Measurements from ENCODE around the gene RIMBP2. TPM values are rescaled to one million over a fixed set of nuclear protein-coding genes. Genes with fewer than 3 reads are reported as not detected.

The RIMBP2 gene
- total and polyA plus RNA-seq, 2 donors (not counting 1 experiment from before 2014, with no cell fraction given): 0.17 TPM; not detected in 1

- TF ChIP-seq EZH2 (IDR thresholded peaks at IDR 0.05; ENCODE audit: low read length, missing control alignments): no peak
- TF ChIP-seq, protein P1, sequence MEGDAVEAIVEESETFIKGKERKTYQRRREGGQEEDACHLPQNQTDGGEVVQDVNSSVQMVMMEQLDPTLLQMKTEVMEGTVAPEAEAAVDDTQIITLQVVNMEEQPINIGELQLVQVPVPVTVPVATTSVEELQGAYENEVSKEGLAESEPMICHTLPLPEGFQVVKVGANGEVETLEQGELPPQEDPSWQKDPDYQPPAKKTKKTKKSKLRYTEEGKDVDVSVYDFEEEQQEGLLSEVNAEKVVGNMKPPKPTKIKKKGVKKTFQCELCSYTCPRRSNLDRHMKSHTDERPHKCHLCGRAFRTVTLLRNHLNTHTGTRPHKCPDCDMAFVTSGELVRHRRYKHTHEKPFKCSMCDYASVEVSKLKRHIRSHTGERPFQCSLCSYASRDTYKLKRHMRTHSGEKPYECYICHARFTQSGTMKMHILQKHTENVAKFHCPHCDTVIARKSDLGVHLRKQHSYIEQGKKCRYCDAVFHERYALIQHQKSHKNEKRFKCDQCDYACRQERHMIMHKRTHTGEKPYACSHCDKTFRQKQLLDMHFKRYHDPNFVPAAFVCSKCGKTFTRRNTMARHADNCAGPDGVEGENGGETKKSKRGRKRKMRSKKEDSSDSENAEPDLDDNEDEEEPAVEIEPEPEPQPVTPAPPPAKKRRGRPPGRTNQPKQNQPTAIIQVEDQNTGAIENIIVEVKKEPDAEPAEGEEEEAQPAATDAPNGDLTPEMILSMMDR (conservative IDR thresholded peaks at IDR 0.05 in 1 of 2, IDR thresholded peaks at IDR 0.05 in 1 of 2; ENCODE audit: low read depth in 1 of 2, low read length in 2 of 2): no peak
- no peaks in the 10 kb centered on the region for H3K4me1 ChIP-seq (ENCODE audit: control insufficient read depth, extremely low read depth, insufficient read depth, low read length)
- H3K27ac ChIP-seq (ENCODE audit: insufficient read depth, low read length): no peak overlapping the region
- no peaks in the 10 kb centered on the region for H3K9me3 ChIP-seq (ENCODE audit: control insufficient read depth, insufficient read depth, low read depth, low read length)
- H3K4me3 ChIP-seq (replicated peaks in 1 of 4; ENCODE audit: control extremely low read depth in 1 of 4, insufficient read depth in 1 of 4, low read depth in 3 of 4, low read length in 4 of 4): no peak overlapping the region
- no peak overlapping the region for H2AFZ ChIP-seq (ENCODE audit: low read length)
- H3K9ac ChIP-seq (ENCODE audit: insufficient read depth, low read length): no peak overlapping the region
- no peaks in the 10 kb centered on the region for H4K20me1 ChIP-seq (ENCODE audit: control insufficient read depth, extremely low read depth, insufficient read depth, low read length)
- no peak for DNase-seq (ENCODE audit: low read depth in 2 of 2)
- no peaks in the 10 kb centered on the region for H3K79me2 ChIP-seq (ENCODE audit: control insufficient read depth, insufficient read depth, low read length)
- no peak overlapping the region for H3K4me2 ChIP-seq (ENCODE audit: extremely low read depth, insufficient read depth, low read length)
- H3K36me3 ChIP-seq (ENCODE audit: control insufficient read depth, insufficient read depth, low read length): no peaks in the 10 kb centered on the region
- no peaks in the 10 kb centered on the region for H3K27me3 ChIP-seq (ENCODE audit: control insufficient read depth, insufficient read depth, low read length)
These were observed 303.7 kb downstream of the RIMBP2 start for GRCh38 chr12:130412384-130412783.

DNA sequence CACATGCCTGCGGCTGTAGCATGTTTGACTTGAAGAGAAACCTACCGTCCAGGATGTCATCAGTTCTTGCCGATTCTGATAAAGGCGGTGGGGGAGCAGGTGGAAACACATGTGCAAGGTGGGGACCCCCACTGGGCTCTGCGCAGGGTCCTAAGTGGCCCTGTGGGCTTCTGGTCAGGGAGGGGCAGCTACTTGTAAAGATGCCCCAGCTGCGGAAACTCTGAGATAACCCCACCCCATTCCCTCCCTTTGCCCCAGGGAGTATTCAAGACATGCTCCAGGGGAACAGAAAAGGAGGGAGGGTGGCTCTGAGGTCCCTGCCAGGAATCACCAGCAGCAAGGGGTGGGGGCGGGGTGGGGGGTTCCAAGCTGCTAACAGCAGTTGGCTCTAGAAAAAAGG is 310.8 kb downstream of the RIMBP2 start:
- no peaks in the 10 kb centered on the region for H4K20me1 ChIP-seq (ENCODE audit: control insufficient read depth, extremely low read depth, insufficient read depth, low read length)
- no peaks in the 10 kb centered on the region for H3K36me3 ChIP-seq (ENCODE audit: control insufficient read depth, insufficient read depth, low read length)
- TF ChIP-seq EZH2 (IDR thresholded peaks at IDR 0.05; ENCODE audit: low read length, missing control alignments): no peak
- TF ChIP-seq, protein P1 (conservative IDR thresholded peaks at IDR 0.05 in 1 of 2, IDR thresholded peaks at IDR 0.05 in 1 of 2; ENCODE audit: low read depth in 1 of 2, low read length in 2 of 2): no peak
- no peaks in the 10 kb centered on the region for H3K79me2 ChIP-seq (ENCODE audit: control insufficient read depth, insufficient read depth, low read length)
- no peaks in the 10 kb centered on the region for H3K27me3 ChIP-seq (ENCODE audit: control insufficient read depth, insufficient read depth, low read length)
- H3K27ac ChIP-seq (ENCODE audit: insufficient read depth, low read length): no peak overlapping the region
- no peak for DNase-seq (ENCODE audit: low read depth in 2 of 2)
- H3K9ac ChIP-seq (ENCODE audit: insufficient read depth, low read length): no peak overlapping the region
- H2AFZ ChIP-seq (ENCODE audit: low read length): no peak overlapping the region
- no peaks in the 10 kb centered on the region for H3K9me3 ChIP-seq (ENCODE audit: control insufficient read depth, insufficient read depth, low read depth, low read length)
- no peak overlapping the region for H3K4me3 ChIP-seq (replicated peaks in 1 of 4; ENCODE audit: control extremely low read depth in 1 of 4, insufficient read depth in 1 of 4, low read depth in 3 of 4, low read length in 4 of 4)
- H3K4me2 ChIP-seq (ENCODE audit: extremely low read depth, insufficient read depth, low read length): no peak overlapping the region
- H3K4me1 ChIP-seq (ENCODE audit: control insufficient read depth, extremely low read depth, insufficient read depth, low read length): no peaks in the 10 kb centered on the region

DNA sequence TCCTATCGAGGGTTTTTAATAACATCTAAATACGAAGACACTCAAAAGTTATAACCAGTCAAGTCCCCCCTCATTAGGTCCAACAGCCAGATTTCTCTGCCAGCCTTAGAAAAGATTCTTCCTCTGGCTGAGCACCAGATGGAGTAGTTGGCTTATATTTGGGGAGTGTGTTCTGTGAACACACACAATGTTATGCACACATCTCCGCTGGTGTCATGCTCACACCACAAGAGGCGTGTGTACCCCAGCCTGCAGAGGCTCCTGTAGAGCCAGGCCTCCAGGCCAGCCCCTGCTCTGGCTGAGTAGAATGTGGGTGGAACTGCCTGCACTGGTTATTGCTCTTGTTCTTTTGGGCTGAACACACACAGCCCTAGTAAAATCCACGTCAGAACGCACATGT is 314.4 kb downstream of the RIMBP2 start:
- Histone ChIP-seq H3K27me3 (ENCODE audit: control insufficient read depth, insufficient read depth, low read length) (no peaks in the 10 kb centered on the region), H3K9ac (ENCODE audit: insufficient read depth, low read length) (no peak overlapping the region), H3K36me3 (ENCODE audit: control insufficient read depth, insufficient read depth, low read length) (no peaks in the 10 kb centered on the region), H4K20me1 (ENCODE audit: control insufficient read depth, extremely low read depth, insufficient read depth, low read length) (no peaks in the 10 kb centered on the region), H3K27ac (ENCODE audit: insufficient read depth, low read length) (no peak overlapping the region), H3K9me3 (ENCODE audit: control insufficient read depth, insufficient read depth, low read depth, low read length) (no peaks in the 10 kb centered on the region), H3K4me3 (replicated peaks in 1 of 4; ENCODE audit: control extremely low read depth in 1 of 4, insufficient read depth in 1 of 4, low read depth in 3 of 4, low read length in 4 of 4) (no peak overlapping the region), H3K4me2 (ENCODE audit: extremely low read depth, insufficient read depth, low read length) (no peak overlapping the region), H3K4me1 (ENCODE audit: control insufficient read depth, extremely low read depth, insufficient read depth, low read length) (no peaks in the 10 kb centered on the region), H2AFZ (ENCODE audit: low read length) (no peak overlapping the region), H3K79me2 (ENCODE audit: control insufficient read depth, insufficient read depth, low read length) (no peaks in the 10 kb centered on the region)
- DNase-seq (ENCODE audit: low read depth in 2 of 2): no peak
- TF ChIP-seq, protein P1 (conservative IDR thresholded peaks at IDR 0.05 in 1 of 2, IDR thresholded peaks at IDR 0.05 in 1 of 2; ENCODE audit: low read depth in 1 of 2, low read length in 2 of 2): no peak
- no peak for TF ChIP-seq EZH2 (IDR thresholded peaks at IDR 0.05; ENCODE audit: low read length, missing control alignments)

Data from fibroblast of lung (primary cell).